ENCODE results near the gene JAZF1.

The JAZF1 gene

GRCh38 chr7:28008911-28009310 is 171.7 kb downstream of the JAZF1 start:
- no peak for DNase-seq (ENCODE audit: low spot score)

- no peak for DNase-seq (ENCODE audit: low spot score)
Observed at GRCh38 chr7:28008171-28008570, 172.4 kb downstream of the JAZF1 start.

GRCh38 chr7:28006491-28006890 is 174.1 kb downstream of the JAZF1 start:
- DNase-seq (ENCODE audit: low spot score) = no peak

GRCh38 chr7:28005847-28006231 is 174.8 kb downstream of the JAZF1 start:
- no peak for DNase-seq (ENCODE audit: low spot score)

- no peak for DNase-seq (ENCODE audit: low spot score)
Observed at GRCh38 chr7:28005075-28005846, 175.3 kb downstream of the JAZF1 start.

GRCh38 chr7:28003408-28003807 is 177.2 kb downstream of the JAZF1 start:
- no peak for DNase-seq (ENCODE audit: low spot score)

- no peak for DNase-seq (ENCODE audit: low spot score)
Observed at GRCh38 chr7:28002638-28003037, 178.0 kb downstream of the JAZF1 start.

- no peak for DNase-seq (ENCODE audit: low spot score)
Observed at GRCh38 chr7:28001896-28002295, 178.7 kb downstream of the JAZF1 start.

- no peak for DNase-seq (ENCODE audit: low spot score)
Observed at GRCh38 chr7:27999829-28000228, 180.8 kb downstream of the JAZF1 start.

GRCh38 chr7:27998382-27998781 is 182.2 kb downstream of the JAZF1 start:
- DNase-seq (ENCODE audit: low spot score) = no peak

GRCh38 chr7:27997188-27997707 is 183.3 kb downstream of the JAZF1 start:
- no peak for DNase-seq (ENCODE audit: low spot score)

- no peak for DNase-seq (ENCODE audit: low spot score)
Observed at GRCh38 chr7:27996141-27996540, 184.5 kb downstream of the JAZF1 start.

- DNase-seq (ENCODE audit: low spot score) = no peak
Observed at GRCh38 chr7:27995228-27995627, 185.4 kb downstream of the JAZF1 start.

GRCh38 chr7:27994639-27995038 is 186.0 kb downstream of the JAZF1 start:
- no peak for DNase-seq (ENCODE audit: low spot score)

GRCh38 chr7:27992755-27993493 is 187.7 kb downstream of the JAZF1 start:
- no peak for DNase-seq (ENCODE audit: low spot score)

- DNase-seq (ENCODE audit: low spot score) = no peak
Observed at GRCh38 chr7:27992097-27992496, 188.5 kb downstream of the JAZF1 start.

GRCh38 chr7:27991006-27991528 is 189.5 kb downstream of the JAZF1 start:
- no peak for DNase-seq (ENCODE audit: low spot score)

- DNase-seq (ENCODE audit: low spot score) = no peak
Observed at GRCh38 chr7:27976531-27976930, 204.1 kb downstream of the JAZF1 start.

GRCh38 chr7:27973625-27974024 is 207.0 kb downstream of the JAZF1 start:
- no peak for DNase-seq (ENCODE audit: low spot score)

- DNase-seq (ENCODE audit: low spot score) = peak; percentile 57
Observed at GRCh38 chr7:27972276-27972675, 208.3 kb downstream of the JAZF1 start.

GRCh38 chr7:27971171-27971812 is 209.3 kb downstream of the JAZF1 start:
- peak; percentile 36 for DNase-seq (ENCODE audit: low spot score)

GRCh38 chr7:27970350-27970749 is 210.2 kb downstream of the JAZF1 start:
- no peak for DNase-seq (ENCODE audit: low spot score)

GRCh38 chr7:27969346-27969745 is 211.2 kb downstream of the JAZF1 start:
- DNase-seq (ENCODE audit: low spot score) = no peak
